ENCODE measurements around the gene MAGI3. TPM values are rescaled to one million over a fixed set of nuclear protein-coding genes. Genes with fewer than 3 reads are reported as not detected.

The MAGI3 gene
- total RNA-seq, 2 donors from 2014 or later = 23.4 to 29.4 TPM

DNA sequence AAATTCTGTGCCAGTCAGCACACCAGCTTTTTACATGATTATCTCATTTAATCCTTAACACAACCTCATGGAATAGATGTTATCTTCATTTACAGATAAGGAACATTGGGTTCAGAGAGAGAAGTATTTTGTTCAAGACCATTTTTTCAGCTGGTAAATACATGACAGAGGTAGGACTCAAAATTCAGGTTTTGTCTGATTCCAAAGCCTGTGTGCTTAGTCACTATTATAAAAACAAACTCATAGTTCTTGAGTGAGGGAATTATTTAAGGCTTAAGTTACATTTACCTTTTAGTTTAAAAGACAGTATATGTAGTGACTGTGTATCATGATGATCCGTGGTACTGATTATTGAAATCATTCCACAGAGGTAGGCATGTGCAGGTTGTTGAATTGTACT is 125.2 kb downstream of the MAGI3 start:
- Histone ChIP-seq H3K4me1 (ENCODE audit: control insufficient read depth in 1 of 2, low read depth in 2 of 2) (peaks cover 0 to 6% of the 10 kb centered on the region in 2 donors), H3K27ac (no peak overlapping the region), H3K27me3 (replicated peaks; ENCODE audit: insufficient read depth) (no peaks in the 10 kb centered on the region), H3K9me3 (peaks cover 8% of the 10 kb centered on the region), H3K4me3 (no peak overlapping the region), H3K36me3 (no peaks in the 10 kb centered on the region)
- DNase-seq (ENCODE audit: low spot score) (no peak), ATAC-seq (ENCODE audit: insufficient number of reproducible peaks, low FRiP score, low read depth) (no peak)
- TF ChIP-seq, protein P1, sequence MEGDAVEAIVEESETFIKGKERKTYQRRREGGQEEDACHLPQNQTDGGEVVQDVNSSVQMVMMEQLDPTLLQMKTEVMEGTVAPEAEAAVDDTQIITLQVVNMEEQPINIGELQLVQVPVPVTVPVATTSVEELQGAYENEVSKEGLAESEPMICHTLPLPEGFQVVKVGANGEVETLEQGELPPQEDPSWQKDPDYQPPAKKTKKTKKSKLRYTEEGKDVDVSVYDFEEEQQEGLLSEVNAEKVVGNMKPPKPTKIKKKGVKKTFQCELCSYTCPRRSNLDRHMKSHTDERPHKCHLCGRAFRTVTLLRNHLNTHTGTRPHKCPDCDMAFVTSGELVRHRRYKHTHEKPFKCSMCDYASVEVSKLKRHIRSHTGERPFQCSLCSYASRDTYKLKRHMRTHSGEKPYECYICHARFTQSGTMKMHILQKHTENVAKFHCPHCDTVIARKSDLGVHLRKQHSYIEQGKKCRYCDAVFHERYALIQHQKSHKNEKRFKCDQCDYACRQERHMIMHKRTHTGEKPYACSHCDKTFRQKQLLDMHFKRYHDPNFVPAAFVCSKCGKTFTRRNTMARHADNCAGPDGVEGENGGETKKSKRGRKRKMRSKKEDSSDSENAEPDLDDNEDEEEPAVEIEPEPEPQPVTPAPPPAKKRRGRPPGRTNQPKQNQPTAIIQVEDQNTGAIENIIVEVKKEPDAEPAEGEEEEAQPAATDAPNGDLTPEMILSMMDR (IDR thresholded peaks at IDR 0.05) = no peak

DNA sequence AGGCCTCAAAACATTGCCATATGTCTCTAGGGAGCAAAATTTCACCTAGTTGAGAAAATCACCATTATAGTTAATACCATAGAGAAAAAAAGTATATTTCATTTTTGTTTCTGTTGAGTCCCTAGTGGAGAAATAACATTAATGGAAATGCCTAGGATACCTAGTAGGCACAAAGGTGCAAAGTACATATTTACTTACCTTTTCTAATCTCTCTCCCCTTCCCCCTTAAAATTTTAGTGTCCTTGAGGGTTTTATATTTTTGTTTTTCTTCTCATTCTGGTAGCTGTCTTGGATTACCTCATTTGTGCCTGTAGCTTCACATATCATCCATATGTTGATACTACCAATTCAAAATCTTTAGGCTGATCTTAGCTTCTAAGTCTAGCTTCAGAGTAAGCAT is 127.0 kb downstream of the MAGI3 start:
- no peak overlapping the region for H3K27ac ChIP-seq
- no peaks in the 10 kb centered on the region for H3K9me3 ChIP-seq
- no peak for ATAC-seq (ENCODE audit: insufficient number of reproducible peaks, low FRiP score, low read depth)
- DNase-seq (ENCODE audit: low spot score) = no peak
- H3K36me3 ChIP-seq = no peaks in the 10 kb centered on the region
- TF ChIP-seq, protein P1 (IDR thresholded peaks at IDR 0.05) = no peak
- H3K4me1 ChIP-seq (ENCODE audit: control insufficient read depth in 1 of 2, low read depth in 2 of 2) = peaks cover 0 to 6% of the 10 kb centered on the region in 2 donors
- H3K27me3 ChIP-seq (replicated peaks; ENCODE audit: insufficient read depth) = no peaks in the 10 kb centered on the region
- no peak overlapping the region for H3K4me3 ChIP-seq

DNA sequence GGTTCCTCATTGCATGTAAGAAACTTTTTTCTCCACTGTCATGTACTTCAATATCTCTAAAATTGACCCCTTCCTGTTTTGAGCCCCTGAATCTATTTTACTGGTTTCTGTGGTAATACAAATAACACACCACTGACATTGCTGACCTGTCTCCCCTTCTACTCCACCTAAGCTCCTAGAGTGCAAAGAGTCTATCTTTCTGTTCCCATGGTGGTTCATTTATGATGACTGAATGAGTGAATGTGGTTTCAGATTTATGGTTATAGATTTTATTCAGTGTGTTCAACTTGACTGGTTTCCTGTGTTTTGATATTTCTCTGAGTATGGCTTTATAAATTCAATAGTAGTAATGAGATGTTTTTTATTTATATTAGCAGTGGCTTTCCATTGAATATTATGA is 127.7 kb downstream of the MAGI3 start:
- Histone ChIP-seq H3K9me3 (no peaks in the 10 kb centered on the region), H3K4me1 (ENCODE audit: control insufficient read depth in 1 of 2, low read depth in 2 of 2) (peaks cover 0 to 6% of the 10 kb centered on the region in 2 donors), H3K36me3 (no peaks in the 10 kb centered on the region), H3K27ac (no peak overlapping the region), H3K27me3 (replicated peaks; ENCODE audit: insufficient read depth) (no peaks in the 10 kb centered on the region), H3K4me3 (no peak overlapping the region)
- ATAC-seq (ENCODE audit: insufficient number of reproducible peaks, low FRiP score, low read depth) (no peak), DNase-seq (ENCODE audit: low spot score) (no peak)
- TF ChIP-seq, protein P1 (IDR thresholded peaks at IDR 0.05) = no peak

DNA sequence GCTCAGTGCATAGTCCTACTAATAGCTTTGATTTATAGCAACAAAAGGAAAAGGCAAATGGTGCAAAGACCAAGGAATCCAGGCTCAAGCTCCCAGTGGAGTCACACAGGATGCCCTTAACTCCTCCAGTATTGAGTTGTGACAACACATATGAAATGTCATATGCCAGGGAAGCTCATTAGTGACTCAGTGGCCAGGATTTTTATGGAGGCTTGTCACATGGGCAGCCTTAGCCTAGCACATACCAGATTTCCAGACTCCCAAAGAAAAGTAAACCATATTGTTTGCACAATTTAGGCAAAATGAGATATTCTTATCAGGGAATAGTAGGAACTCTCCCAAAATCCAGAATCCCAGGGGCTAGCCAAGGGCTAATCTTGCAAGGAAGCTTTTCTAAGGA is 129.2 kb downstream of the MAGI3 start:
- DNase-seq (ENCODE audit: low spot score) (no peak), ATAC-seq (ENCODE audit: insufficient number of reproducible peaks, low FRiP score, low read depth) (no peak)
- Histone ChIP-seq H3K36me3 (no peaks in the 10 kb centered on the region), H3K9me3 (no peaks in the 10 kb centered on the region), H3K27me3 (replicated peaks; ENCODE audit: insufficient read depth) (no peaks in the 10 kb centered on the region), H3K27ac (no peak overlapping the region), H3K4me1 (ENCODE audit: control insufficient read depth in 1 of 2, low read depth in 2 of 2) (peaks cover 0 to 6% of the 10 kb centered on the region in 2 donors), H3K4me3 (no peak overlapping the region)
- TF ChIP-seq, protein P1 (IDR thresholded peaks at IDR 0.05) = no peak

DNA sequence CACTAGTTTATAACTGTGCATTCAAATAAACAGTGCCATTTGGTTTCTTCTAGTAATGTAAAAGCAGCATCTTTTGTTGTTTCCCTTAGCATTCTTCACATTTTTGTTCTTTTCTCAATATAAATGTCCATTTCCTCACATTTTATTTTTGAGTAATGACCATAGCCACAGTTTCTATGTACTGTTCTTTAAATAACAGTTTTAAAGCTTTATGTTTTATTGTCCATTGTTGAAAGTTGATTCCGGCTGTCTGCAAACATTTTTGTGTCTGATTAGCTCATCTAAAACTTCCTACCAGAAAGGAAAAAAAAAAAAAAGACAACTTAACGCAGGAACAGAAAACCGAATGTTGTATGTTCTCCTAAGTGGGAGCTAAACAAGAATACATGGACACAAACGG is 139.7 kb downstream of the MAGI3 start:
- DNase-seq (ENCODE audit: low spot score) (no peak), ATAC-seq (ENCODE audit: insufficient number of reproducible peaks, low FRiP score, low read depth) (no peak)
- H3K4me3 ChIP-seq = no peak overlapping the region
- H3K27ac ChIP-seq = no peak overlapping the region
- H3K4me1 ChIP-seq (ENCODE audit: control insufficient read depth in 1 of 2, low read depth in 2 of 2) = no peaks in the 10 kb centered on the region
- TF ChIP-seq, protein P1 (IDR thresholded peaks at IDR 0.05) = no peak
- H3K36me3 ChIP-seq = no peaks in the 10 kb centered on the region
- H3K27me3 ChIP-seq (replicated peaks; ENCODE audit: insufficient read depth) = no peaks in the 10 kb centered on the region
- H3K9me3 ChIP-seq = no peaks in the 10 kb centered on the region

Data from thoracic aorta (tissue), 2 donors.